GM18858 (cell line): ENCODE data around the gene MADD.

Experiments used
- ATAC-seq: cut with Tn5 transposase; IDR thresholded peaks from one replicate; pipeline ENCODE4 v1.9.1; 2021; ENCODE audit not compliant: unreplicated experiment

Gene MADD

DNA sequence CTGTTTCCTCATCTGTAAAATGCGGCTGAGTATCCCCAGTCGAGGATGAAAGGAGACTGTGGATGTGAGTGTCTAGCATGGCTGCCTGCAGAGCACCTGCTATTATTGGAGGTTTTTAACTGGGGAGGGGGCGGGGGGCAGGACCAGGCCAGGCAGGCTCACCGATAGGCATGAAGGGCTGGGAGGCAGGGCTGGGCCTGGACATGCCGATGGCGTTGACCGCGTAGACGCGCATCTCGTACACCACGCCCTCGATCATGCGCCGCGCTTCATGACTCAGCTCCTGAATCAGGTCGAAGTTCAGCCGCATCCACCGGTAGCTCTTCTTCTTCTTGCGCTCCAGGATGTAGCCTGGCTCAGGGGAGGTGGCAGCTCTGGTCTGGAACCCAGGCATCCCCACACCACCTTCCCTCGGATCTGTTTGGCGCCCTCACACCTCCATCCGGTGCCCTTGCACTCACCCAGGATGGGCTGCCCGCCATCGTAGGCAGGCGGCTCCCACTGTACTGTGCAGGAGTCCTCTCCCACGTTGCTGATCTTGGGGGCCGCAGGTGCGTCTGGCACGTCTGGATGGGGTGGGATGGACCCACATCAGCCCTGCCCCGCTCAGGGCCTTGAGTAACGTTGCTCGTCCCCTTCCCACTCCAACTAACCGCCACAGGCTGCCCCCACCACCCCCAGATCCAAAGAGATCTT lies 67.4 kb downstream of the MADD start:
- ATAC-seq: no peak

DNA sequence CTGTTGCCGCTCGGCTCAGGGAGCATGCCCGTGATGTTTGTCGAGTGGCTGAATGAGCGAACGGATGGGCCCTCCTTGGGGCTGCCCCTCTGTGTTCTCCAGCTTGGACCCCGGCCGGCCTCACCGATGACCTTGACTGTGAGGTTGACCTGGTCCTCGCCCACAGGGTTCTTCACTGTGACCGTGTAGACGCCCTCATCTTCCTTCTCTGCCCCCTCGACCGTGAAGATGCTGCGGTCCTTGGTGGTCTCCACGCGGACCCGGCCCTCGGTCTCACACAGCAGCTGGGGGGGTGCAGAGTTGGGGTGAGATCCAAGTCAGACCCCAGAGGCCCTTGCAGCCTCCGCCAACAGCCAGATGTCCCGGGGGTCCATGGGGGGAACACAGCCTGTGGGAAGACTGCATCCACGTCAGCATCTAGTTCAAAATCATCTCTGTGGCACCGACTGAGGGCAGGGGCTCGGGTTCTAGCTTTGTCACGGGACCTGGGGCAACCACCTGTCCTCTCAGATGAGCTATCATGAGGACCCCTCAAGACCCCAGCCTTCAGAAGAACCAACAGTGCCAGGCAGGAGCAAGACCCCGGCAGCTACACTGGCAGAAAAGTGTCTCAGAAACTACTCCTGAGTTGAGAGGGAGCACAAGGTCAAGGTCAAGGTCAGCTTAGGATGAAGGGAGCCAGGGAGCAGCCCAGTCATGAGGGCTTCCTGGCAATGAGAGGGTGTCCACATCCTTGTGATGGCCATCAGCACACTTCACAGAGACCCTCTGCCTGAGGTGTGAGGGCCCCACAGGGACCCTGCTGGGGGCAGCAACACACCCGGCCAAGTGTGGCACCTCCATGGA lies 68.7 kb downstream of the MADD start:
- no peak for ATAC-seq

- ATAC-seq: no peak
These were observed 70.1 kb downstream of the MADD start for GRCh38 chr11:47340010-47340409.

DNA sequence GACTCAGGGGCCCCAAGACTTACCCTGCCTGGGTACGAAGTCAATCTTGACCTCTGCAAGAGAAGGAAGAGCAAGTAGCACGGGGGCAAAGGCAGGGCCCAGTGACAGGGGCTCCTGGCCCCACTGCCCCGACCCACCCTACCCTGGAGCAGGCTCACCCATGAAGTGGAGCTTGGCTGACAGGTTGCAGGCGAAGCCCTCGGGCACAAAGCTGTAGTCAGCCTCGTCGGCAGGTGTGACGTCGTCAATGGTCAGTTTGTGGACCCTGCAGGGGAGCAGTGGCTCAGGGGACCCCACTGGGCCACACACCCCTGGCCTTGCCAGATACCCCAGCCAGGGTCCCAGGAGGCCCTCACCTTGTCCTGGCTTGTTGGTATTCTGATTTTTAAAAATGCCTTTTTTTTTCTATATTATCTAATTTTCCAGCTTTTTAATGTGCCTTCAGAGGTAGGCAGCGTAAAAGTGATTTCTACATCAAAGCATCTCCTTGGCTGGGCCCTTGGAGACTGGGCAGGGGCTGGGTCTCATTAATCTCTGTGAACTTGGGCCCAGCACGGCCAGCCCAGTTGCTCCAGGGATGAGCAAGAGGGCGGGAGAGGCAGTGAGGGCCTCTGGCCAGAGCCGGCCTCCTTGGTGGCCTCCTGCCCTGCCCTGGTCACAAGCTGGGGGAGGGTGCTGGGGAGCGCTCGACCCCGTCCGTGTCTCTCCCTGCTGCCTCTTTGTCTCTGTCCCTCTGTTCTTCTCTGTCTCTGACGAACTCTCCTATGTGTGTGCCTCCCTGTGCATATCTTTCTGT lies 71.2 kb downstream of the MADD start:
- no peak for ATAC-seq

DNA sequence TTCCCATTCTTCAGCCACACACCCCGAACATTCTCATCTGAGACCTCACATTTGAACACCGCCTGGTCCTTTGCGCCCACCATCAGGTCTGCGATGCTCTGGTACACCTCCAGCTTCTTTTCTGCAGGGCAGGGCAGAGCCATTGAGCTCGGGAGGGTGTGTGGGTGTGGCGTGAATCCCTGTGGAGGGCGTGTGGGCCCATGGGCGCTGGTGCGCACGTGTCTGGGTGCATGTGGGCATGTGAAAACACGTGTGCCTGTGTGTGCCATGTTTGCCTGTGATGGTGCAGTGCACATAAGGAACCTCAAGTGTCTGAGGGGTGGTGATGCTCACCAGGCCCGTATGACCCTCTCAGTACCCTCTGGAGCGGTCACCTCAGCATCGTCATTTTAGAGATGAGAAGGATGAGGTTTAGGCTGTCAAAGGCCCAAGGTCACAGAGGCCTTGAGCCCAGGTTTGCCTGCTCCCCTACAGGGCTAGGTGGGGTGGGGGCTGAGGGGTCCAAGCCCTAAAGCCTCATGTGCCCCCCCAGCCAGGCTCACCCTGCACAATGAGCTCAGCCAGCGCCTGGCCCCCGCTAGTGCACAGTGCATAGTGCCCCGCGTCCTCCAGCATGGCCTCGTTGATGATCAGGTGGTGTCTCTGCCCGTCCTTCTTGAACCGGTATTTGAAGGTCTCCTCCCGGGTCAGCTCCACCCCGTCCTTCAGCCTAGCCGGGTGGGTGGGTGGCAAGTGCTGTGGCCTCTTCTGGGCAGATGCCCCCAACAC lies 72.3 kb downstream of the MADD start:
- no peak for ATAC-seq

DNA sequence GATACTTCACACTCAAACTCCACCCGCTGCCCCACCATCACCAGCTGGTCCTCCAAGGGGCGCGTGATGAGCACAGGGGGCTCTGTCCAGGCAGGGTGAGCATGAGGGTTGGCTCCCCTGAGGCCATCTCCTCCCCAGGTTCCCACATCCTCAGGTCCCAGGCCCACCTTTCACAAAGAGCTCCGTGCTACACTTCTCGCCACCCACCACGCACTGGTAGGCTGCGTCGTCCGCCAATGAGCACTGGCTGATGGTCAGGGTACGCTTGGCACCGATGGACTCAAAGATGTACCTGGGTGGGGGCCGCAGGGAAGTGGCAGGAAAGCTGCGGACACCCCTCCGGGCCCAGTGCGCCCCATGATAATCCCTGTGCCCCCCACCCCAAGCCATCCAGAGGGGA lies 72.9 kb downstream of the MADD start:
- no peak for ATAC-seq

DNA sequence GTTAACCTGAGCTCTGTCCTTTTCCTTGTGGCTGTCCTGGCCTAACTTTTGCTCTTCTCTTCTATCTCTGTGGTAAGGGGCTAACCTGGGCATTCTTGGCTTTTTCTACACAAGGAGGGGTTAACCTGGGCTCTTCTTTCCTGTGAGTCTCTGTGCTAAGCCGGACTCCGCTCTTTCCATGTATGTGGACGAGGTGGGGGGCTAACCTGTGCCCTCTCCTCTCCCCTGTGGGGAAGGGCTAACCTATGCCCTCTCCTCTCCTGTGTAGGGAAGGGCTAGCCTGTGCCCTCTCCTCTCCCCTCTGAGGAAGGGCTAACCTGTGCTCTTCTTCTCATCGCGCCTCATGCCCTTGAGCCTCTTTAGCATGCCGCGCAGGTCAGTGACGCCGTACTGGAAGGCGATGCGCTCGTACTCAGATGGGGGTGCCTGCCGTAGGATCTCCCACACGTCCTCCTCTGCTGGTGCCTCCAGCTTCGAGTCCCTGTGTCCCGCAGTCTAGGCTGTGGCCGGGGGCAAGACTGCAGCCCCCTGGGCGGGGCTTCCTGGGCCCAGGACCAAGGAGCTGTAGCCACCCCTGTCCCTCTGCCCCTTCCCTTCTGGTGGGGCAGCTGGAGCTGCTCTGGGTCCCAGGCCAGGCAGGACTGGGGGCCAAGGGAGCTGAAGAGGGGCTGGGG lies 76.1 kb downstream of the MADD start:
- no peak for ATAC-seq

DNA sequence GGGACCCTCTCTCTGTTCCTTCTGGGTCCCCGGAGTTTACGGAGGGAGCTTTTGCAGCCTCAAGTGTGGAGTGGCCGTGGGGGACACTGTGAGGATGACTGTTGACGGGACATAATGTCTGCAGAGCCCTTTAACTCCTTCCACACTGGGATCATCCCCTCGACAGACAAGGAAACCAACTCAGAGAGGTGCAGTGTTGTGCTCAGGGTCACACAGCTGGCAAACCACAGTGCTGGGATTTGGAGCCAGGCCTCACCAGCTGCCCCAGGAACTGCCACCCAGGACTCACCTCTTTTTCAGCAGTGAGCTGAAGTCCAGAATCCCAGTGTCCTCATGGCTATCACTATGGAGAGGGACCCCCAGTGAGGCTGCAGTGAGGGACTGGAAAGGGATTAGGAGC lies 77.2 kb downstream of the MADD start:
- no peak for ATAC-seq

GRCh38 chr11:47348131-47348802 lies 78.3 kb downstream of the MADD start:
- ATAC-seq: no peak

DNA sequence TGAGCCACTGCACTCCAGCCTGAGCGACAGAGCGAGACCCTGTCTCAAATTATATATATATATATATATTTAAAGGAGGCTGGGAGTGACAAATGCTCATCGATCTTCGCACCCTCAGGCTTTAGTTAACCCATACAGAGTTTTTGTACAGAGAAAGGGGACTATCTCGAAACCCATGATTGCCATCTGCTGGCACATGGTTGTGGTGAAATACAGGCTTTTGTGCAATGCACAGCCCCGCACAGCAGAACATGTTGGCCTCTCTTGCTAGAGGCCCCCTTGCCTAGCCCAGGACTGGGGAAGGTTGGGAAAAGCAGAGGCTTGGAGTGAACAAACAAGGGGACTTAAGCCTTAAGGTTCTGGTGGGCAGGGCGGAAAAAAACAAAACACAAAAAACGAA lies 78.9 kb downstream of the MADD start:
- ATAC-seq: no peak

DNA sequence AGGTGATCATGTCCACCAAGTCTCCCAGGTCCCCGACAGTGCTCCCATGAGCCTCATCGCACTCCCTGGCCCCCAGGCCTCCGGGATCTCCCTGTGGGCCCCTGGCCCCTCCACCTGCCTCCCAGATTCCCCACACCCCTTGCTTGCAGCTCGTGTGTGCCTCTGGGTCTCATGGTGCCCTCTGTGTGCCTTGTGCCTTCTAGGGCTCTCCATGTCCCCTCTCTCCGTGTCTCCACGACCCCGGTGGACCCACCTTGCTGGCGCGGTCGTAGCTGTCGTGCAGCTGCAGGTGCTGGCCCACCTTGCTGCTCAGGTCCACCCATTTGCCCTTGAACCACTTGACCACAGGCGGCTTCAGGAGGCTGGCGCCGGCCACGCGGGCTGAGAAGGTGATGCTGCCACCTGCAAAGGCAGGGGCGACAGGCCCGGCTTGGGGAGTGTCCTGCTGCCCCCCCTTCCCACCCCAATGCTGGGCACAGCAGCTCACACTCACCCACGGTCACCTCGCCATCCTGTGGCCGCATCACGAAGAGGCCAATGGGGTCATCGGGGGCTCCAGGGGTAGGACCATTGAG lies 79.7 kb downstream of the MADD start:
- ATAC-seq: no peak

DNA sequence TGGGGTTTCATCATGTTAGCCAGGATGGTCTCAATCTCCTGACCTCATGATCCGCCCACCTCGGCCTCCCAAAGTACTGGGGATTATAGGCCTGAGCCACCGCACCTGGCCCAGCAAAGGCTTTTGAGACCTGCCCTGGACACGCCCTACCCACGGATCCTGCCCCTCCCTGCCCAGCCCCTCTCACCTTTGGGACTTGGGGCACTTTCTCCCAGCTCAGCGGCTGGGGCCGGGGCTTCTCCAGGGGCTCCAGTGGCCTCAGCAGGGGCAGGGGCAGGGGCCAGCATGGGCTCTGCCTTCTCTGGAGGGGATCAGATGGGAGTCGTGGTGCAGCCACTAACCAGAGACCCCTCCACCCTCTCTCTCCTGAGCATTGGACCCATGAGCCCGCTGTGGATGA lies 80.4 kb downstream of the MADD start:
- no peak for ATAC-seq

DNA sequence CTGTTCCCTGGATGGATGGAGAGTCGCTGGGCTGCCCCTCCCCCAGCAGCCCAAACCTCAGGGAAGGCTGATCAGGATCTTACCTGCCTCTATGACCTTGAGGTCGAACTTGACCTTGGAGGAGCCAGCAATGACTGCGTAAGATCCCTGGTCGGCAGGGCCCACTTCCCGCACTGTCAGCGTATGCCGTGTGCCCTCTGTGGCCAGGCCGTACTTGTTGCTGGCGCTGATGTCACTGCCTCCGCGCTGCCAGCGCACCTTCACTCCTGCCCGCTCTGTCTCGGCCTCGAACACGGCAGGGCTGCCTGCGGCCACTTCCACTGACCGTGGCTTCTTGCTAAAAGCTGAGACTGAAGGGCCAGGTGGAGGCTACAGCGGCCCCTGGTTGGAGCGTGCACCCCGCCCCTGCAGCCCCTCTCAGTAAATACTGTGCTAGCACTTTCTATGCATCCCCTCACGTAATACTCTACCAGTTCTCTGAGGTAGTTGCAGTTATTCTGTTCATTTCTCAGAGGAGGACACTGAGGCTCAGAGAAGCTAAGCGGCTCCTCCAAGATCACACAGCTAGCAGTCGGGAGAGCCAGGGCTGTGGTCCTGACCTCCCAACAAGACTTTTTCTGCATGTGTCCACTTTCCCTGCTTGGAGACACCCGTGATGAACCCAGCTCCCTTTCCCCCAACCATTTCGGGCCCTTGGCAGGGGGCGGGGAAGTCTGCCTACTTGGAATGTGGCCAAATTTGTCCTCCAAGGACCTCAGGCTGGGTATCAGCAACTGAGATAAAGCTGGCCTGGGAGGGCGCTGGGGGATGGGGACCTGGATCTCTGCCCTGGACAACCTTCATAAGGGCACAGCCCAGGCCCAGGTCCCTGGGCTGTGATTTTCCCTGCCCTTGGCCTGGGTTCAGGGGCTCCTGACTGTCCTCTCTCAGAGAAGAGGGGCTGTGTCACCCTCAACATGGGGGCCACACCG lies 81.5 kb downstream of the MADD start:
- ATAC-seq: no peak

DNA sequence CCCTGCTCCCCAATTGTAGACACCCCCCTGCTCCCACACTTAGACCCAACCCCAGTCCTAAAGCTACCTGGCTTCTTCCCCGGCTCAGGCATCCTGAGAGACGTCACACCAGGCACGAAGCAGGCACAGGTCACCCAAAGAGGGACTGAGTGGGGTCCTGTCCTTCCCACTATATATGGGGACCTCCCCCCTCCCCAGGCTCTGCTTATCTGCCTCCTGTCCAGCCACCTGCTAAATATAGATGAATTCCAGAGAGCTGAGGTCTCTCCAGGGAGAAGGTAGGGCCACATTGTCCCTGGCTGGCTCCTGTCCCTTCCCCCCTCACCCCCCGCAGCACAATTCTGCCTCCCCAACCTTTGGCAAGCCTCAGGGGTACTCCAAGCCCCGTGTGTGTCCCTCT lies 82.6 kb downstream of the MADD start, which contains the start of gene MYBPC3:
Gene MYBPC3 (minus strand): TSS at position 147 of the 400 bp plus-strand sequence. CDS start 55 bp downstream, at position 92.
- ATAC-seq: no peak

GRCh38 chr11:47353978-47354774 lies 84.2 kb downstream of the MADD start:
- ATAC-seq: no peak

- no peak for ATAC-seq
These were observed 85.0 kb downstream of the MADD start for GRCh38 chr11:47354913-47355282.
